ENCODE measurements around the gene PHLPP1. TPM values are rescaled to one million over a fixed set of nuclear protein-coding genes. Genes with fewer than 3 reads are reported as not detected.

The PHLPP1 gene
- total RNA-seq, 4 donors from 2014 or later, result 17.7 to 29.5 (median 25.5) TPM

DNA sequence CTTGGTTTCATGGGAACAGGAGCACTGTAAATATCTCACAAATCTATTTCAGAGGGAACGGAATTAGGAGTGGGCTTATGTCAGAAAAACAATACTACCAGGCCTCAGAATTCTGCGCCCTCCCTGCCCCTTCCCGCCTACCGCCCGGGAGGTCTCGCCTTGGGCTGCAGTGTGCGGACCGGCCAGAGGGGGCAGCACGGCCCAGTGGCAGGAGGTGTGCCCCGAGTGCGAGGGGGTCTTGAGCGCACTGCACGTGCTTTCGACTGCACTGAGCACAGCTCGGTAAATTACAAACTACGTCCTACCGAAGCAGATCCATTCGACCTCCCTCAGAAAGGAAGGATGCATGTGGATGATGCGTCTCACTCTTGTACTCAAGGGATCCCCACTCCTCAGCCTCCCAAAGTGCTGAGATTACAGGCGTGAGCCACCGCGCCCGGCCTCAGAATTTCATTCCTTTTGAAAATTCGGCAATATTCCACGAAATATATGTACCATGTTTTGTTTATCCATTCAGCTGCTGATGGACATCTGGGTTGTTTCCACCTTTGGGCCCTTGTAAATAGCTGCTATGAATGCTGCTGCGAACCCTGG, 307.2 kb downstream of the PHLPP1 start:
- 76 to 89% methylated on average over 13 to 25 of the region's 26 CpGs for WGBS, 2 donors (ENCODE audit: low coverage in 1 of 2)
- in situ Hi-C loops (cut with MboI; ENCODE audit: low pct_ligation_motif_present in 1 of 4, low pct_unique_long_range_greater_than_20kb in 1 of 4, low sequenced_read_pairs in 3 of 4) (loop anchor here in 1 of 4 donors (25.0 kb wide), 1 partner anchor 415 kb away; no protein-coding TSS in a partner anchor), intact Hi-C loops (cut with DNase I; ENCODE audit: low total_unique reads) (loop anchor here (10.0 kb wide), 1 partner anchor 112 kb away; no protein-coding TSS in a partner anchor)
- Histone ChIP-seq H3K27me3 (no peaks in the 10 kb centered on the region), H3K27ac (no peak overlapping the region), H3K36me3 (no peaks in the 10 kb centered on the region), H3K4me3 (no peak overlapping the region), H3K9me3 (no peaks in the 10 kb centered on the region), H3K4me1 (no peaks in the 10 kb centered on the region)
- DNase-seq, result no peak
- no peak for TF ChIP-seq EP300 (IDR thresholded peaks at IDR 0.05; ENCODE audit: low read depth)
- TF ChIP-seq CTCF (IDR thresholded peaks at IDR 0.05), result peak in 4 of 5 experiments; percentile 11 to 16 (median 14)

GRCh38 chr18:63025251-63026090, 310.1 kb downstream of the PHLPP1 start:
- Histone ChIP-seq H3K4me1 (no peaks in the 10 kb centered on the region), H3K27me3 (no peaks in the 10 kb centered on the region), H3K27ac (no peak overlapping the region), H3K36me3 (no peaks in the 10 kb centered on the region), H3K9me3 (no peaks in the 10 kb centered on the region), H3K4me3 (no peak overlapping the region)
- intact Hi-C loops (cut with DNase I; ENCODE audit: low total_unique reads), result loop anchor here (10.0 kb wide), 1 partner anchor 109 kb away; no protein-coding TSS in a partner anchor
- in situ Hi-C loops (cut with MboI; ENCODE audit: low pct_ligation_motif_present in 1 of 4, low pct_unique_long_range_greater_than_20kb in 1 of 4, low sequenced_read_pairs in 3 of 4), result no loop called here
- peak in 3 of 5 experiments; percentile 31 to 41 (median 34) for TF ChIP-seq CTCF (IDR thresholded peaks at IDR 0.05)
- no peak for TF ChIP-seq POLR2A (IDR thresholded peaks at IDR 0.05)
- TF ChIP-seq EP300 (IDR thresholded peaks at IDR 0.05; ENCODE audit: low read depth), result no peak
- 63 to 100% methylated on average over 2 to 12 of the region's 12 CpGs for WGBS, 2 donors (ENCODE audit: low coverage in 1 of 2)
- peak; percentile 39 for DNase-seq

- Histone ChIP-seq H3K4me1 (no peaks in the 10 kb centered on the region), H3K4me3 (no peak overlapping the region), H3K9me3 (no peaks in the 10 kb centered on the region), H3K27ac (no peak overlapping the region), H3K27me3 (no peaks in the 10 kb centered on the region), H3K36me3 (no peaks in the 10 kb centered on the region)
- 83 to 88% methylated on average over 2 of the region's 2 CpGs for WGBS, 2 donors (ENCODE audit: low coverage in 1 of 2)
- TF ChIP-seq POLR2AphosphoS5 (IDR thresholded peaks at IDR 0.05) (no peak), CTCF (IDR thresholded peaks at IDR 0.05) (no peak), POLR2A (IDR thresholded peaks at IDR 0.05) (no peak), EP300 (IDR thresholded peaks at IDR 0.05; ENCODE audit: low read depth) (no peak)
- intact Hi-C loops (cut with DNase I; ENCODE audit: low total_unique reads), result loop anchor here (10.0 kb wide), 1 partner anchor 106 kb away; no protein-coding TSS in a partner anchor
- in situ Hi-C loops (cut with MboI; ENCODE audit: low pct_ligation_motif_present in 1 of 4, low pct_unique_long_range_greater_than_20kb in 1 of 4, low sequenced_read_pairs in 3 of 4), result no loop called here
- no peak for DNase-seq
Measured at GRCh38 chr18:63028380-63028779, 313.0 kb downstream of the PHLPP1 start.

Small RNAs within 50 kb of the gene (small RNA-seq; reads per million reads assigned to genes)
- gene RNU6-142P, result 0 reads per million in 4 donors

Other genes starting within 250 kb of the PHLPP1 start
- 10 to 100 TPM; 17.6 to 36.6 (median 22.4) TPM for gene ZCCHC2, start 192.5 kb upstream of the PHLPP1 start, total RNA-seq